Kidney epithelial cell (primary cell): ENCODE measurements around the gene ZNF423. TPM values are rescaled to one million over a fixed set of nuclear protein-coding genes. Genes with fewer than 3 reads are reported as not detected.
"Not testable (repeated sequence)": the region's sequence is repeated elsewhere in the genome, so short reads cannot be mapped to it uniquely, and the experiment has no call there.

Experiments
- DNase-seq: peaks from one replicate; pipeline ENCODE4 v3.0.0-alpha.2; 2010; ENCODE audit warnings: low read depth
- H3K27me3 ChIP-seq: 2 replicates; pipeline ENCODE4 v1.6.0; 2011; ENCODE audit warnings: low read length; ENCODE audit not compliant: control insufficient read depth, insufficient read depth
- H3K36me3 ChIP-seq: 2 replicates; pipeline ENCODE4 v1.5.1; 2011; ENCODE audit warnings: low read length; ENCODE audit not compliant: control insufficient read depth, insufficient read depth
- H3K4me3 ChIP-seq: 2 replicates; pipeline ENCODE4 v1.5.1; 2011; ENCODE audit warnings: low read depth, mild to moderate bottlenecking, control low read depth, low read length
- CTCF ChIP-seq: IDR thresholded peaks from 2 replicates; pipeline ENCODE4 v1.5.1; 2011; ENCODE audit warnings: mild to moderate bottlenecking, moderate library complexity, low read length, control low read depth, inconsistent platforms; ENCODE audit not compliant: insufficient read depth, poor library complexity, severe bottlenecking
- total RNA-seq: library from RNA; depleted of rRNA; stranded (reverse); fragments of >200 nt; gene quantifications from 2 replicates; pipeline ENCODE4 v1.2.3, GENCODE V29; 2015

Gene ZNF423
- total RNA-seq, 1 donor from 2014 or later, result 3.6 TPM

- TF ChIP-seq CTCF, result no peak
- Histone ChIP-seq H3K4me3 (no peak overlapping the region), H3K36me3 (no peaks in the 10 kb centered on the region), H3K27me3 (no peaks in the 10 kb centered on the region)
- DNase-seq, result no peak
Observed at GRCh38 chr16:49679095-49679494, 176.8 kb downstream of the ZNF423 start.

GRCh38 chr16:49677661-49678060 lies 178.3 kb downstream of the ZNF423 start:
- H3K4me3 ChIP-seq, H3K27me3 ChIP-seq, DNase-seq, H3K36me3 ChIP-seq: not testable (repeated sequence)

- H3K27me3 ChIP-seq, result no peaks in the 10 kb centered on the region
- DNase-seq, result no peak
- H3K4me3 ChIP-seq, result no peak overlapping the region
- no peaks in the 10 kb centered on the region for H3K36me3 ChIP-seq
- no peak for TF ChIP-seq CTCF
Observed at GRCh38 chr16:49675413-49675812, 180.5 kb downstream of the ZNF423 start.

- Histone ChIP-seq H3K4me3 (no peak overlapping the region), H3K36me3 (no peaks in the 10 kb centered on the region), H3K27me3 (no peaks in the 10 kb centered on the region)
- no peak for TF ChIP-seq CTCF
- DNase-seq, result no peak
Observed at GRCh38 chr16:49674990-49675389, 180.9 kb downstream of the ZNF423 start.

- no peak for DNase-seq
- no peaks in the 10 kb centered on the region for H3K27me3 ChIP-seq
- no peak overlapping the region for H3K4me3 ChIP-seq
- H3K36me3 ChIP-seq, result no peaks in the 10 kb centered on the region
- TF ChIP-seq CTCF, result no peak
Observed at GRCh38 chr16:49674351-49674851, 181.5 kb downstream of the ZNF423 start.

- TF ChIP-seq CTCF, result no peak
- H3K36me3 ChIP-seq, result no peaks in the 10 kb centered on the region
- H3K27me3 ChIP-seq, result no peaks in the 10 kb centered on the region
- H3K4me3 ChIP-seq, result no peak overlapping the region
- DNase-seq, result no peak
Observed at GRCh38 chr16:49673442-49673841, 182.5 kb downstream of the ZNF423 start.

- no peak for DNase-seq
Observed at GRCh38 chr16:49672753-49673152, 183.2 kb downstream of the ZNF423 start.

More at GRCh38 chr16:49672753-49673152, 183.2 kb downstream of the ZNF423 start:
- H3K4me3 ChIP-seq, result no peak overlapping the region
- H3K27me3 ChIP-seq, result no peaks in the 10 kb centered on the region
- no peaks in the 10 kb centered on the region for H3K36me3 ChIP-seq
- no peak for TF ChIP-seq CTCF
